Endodermal cell (in vitro differentiated cells): ENCODE measurements around the gene OBP2A. TPM values are rescaled to one million over a fixed set of nuclear protein-coding genes. Genes with fewer than 3 reads are reported as not detected.

Source experiments
- DNase-seq: peaks from one replicate; pipeline ENCODE4 v3.0.0-alpha.2; 2017
- H3K27ac ChIP-seq: 2 replicates; pipeline ENCODE4 v1.5.1; 2013; ENCODE audit warnings: mild to moderate bottlenecking, low read depth, low read length, moderate library complexity
- H3K27me3 ChIP-seq: 2 replicates; pipeline ENCODE4 v1.6.1; 2013; ENCODE audit warnings: mild to moderate bottlenecking, low read length, moderate library complexity; ENCODE audit not compliant: insufficient read depth, control insufficient read depth, poor library complexity, severe bottlenecking
- H3K36me3 ChIP-seq: 2 replicates; pipeline ENCODE4 v1.7.0; 2013; ENCODE audit warnings: mild to moderate bottlenecking, low read length, moderate library complexity; ENCODE audit not compliant: control insufficient read depth, insufficient read depth
- H3K4me1 ChIP-seq: one replicate; pipeline ENCODE4 v1.7.0; 2013; ENCODE audit warnings: low read length; ENCODE audit not compliant: control insufficient read depth, insufficient read depth
- H3K4me3 ChIP-seq: 2 replicates; pipeline ENCODE4 v1.5.1; 2013; ENCODE audit warnings: mild to moderate bottlenecking, low read length, moderate library complexity
- H3K9ac ChIP-seq: 2 replicates; pipeline ENCODE4 v1.6.1; 2013; ENCODE audit warnings: mild to moderate bottlenecking, low read length, moderate library complexity; ENCODE audit not compliant: poor library complexity, severe bottlenecking; ENCODE audit errors: extremely low read depth
- H3K9me3 ChIP-seq: 2 replicates; pipeline ENCODE4 v1.6.1; 2013; ENCODE audit warnings: mild to moderate bottlenecking, low read length, moderate library complexity; ENCODE audit not compliant: control insufficient read depth
- H3K27ac Mint-ChIP-seq: 2 replicates; pipeline ENCODE4 v1.8.0; 2020; ENCODE audit warnings: mixed read lengths
- H3K27me3 Mint-ChIP-seq: 2 replicates; pipeline ENCODE4 v1.8.0; 2021; ENCODE audit warnings: mild to moderate bottlenecking, mixed read lengths; ENCODE audit not compliant: insufficient read depth
- H3K36me3 Mint-ChIP-seq: 2 replicates; pipeline ENCODE4 v1.8.0; 2020; ENCODE audit warnings: low read depth, mixed read lengths
- H3K4me1 Mint-ChIP-seq: 2 replicates; pipeline ENCODE4 v1.8.0; 2020; ENCODE audit warnings: mixed read lengths
- H3K4me3 Mint-ChIP-seq: 2 replicates; pipeline ENCODE4 v1.8.0; 2020; ENCODE audit warnings: mild to moderate bottlenecking, moderate library complexity, mixed read lengths
- H3K9me3 Mint-ChIP-seq: 2 replicates; pipeline ENCODE4 v1.8.0; 2020; ENCODE audit warnings: mild to moderate bottlenecking, mixed read lengths
- WGBS, 2 experiments: methylation state at CpG; one replicate each; pipeline versions ENCODE4 v1.1.5 to v1.1.7; 2013; ENCODE audit warnings: missing lambda C conversion rate in 2 of 2, mixed read lengths in 1 of 2; ENCODE audit not compliant: insufficient coverage in 1 of 2, insufficient read length in 1 of 2; 5-methylcytosine and 5-hydroxymethylcytosine counted together
- total RNA-seq, 2 donors: library from RNA; stranded (reverse); fragmentation: NEBNext Ultra II Directional in 1 of 2; extraction: Animal tissue kit (Norgen Biotek cat#: 25700) in 1 of 2; gene quantifications; 2 replicates in 1 of 2; 3 replicates in 1 of 2; pipeline ENCODE4 v1.2.1, GENCODE V29; 2021
- TF ChIP-seq, protein P1 (sequence below): fragments of 200-600 bp; sonication (generic); conservative IDR thresholded peaks from 2 replicates; pipeline ENCODE4 v1.5.0; 2021; ENCODE audit warnings: antibody characterized with exemption, mild to moderate bottlenecking

The OBP2A gene
- total RNA-seq, 2 donors from 2014 or later, result not detected

- Histone ChIP-seq H3K4me3 (peak overlapping the region; percentile 84), H3K9me3 (no peaks in the 10 kb centered on the region), H3K4me1 (peaks cover 7% of the 10 kb centered on the region), H3K36me3 (peaks cover 37% of the 10 kb centered on the region), H3K27me3 (no peaks in the 10 kb centered on the region), H3K27ac (no peak overlapping the region), H3K9ac (no peak overlapping the region)
- H3K4me1 Mint-ChIP-seq, result peaks cover 8% of the 10 kb centered on the region
- peaks cover 26% of the 10 kb centered on the region for H3K36me3 Mint-ChIP-seq
- TF ChIP-seq, protein P1, sequence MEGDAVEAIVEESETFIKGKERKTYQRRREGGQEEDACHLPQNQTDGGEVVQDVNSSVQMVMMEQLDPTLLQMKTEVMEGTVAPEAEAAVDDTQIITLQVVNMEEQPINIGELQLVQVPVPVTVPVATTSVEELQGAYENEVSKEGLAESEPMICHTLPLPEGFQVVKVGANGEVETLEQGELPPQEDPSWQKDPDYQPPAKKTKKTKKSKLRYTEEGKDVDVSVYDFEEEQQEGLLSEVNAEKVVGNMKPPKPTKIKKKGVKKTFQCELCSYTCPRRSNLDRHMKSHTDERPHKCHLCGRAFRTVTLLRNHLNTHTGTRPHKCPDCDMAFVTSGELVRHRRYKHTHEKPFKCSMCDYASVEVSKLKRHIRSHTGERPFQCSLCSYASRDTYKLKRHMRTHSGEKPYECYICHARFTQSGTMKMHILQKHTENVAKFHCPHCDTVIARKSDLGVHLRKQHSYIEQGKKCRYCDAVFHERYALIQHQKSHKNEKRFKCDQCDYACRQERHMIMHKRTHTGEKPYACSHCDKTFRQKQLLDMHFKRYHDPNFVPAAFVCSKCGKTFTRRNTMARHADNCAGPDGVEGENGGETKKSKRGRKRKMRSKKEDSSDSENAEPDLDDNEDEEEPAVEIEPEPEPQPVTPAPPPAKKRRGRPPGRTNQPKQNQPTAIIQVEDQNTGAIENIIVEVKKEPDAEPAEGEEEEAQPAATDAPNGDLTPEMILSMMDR, result no peak
- H3K4me3 Mint-ChIP-seq, result peak overlapping the region; percentile 83
- no peak for DNase-seq
- H3K27ac Mint-ChIP-seq, result no peak overlapping the region
- H3K27me3 Mint-ChIP-seq, result peaks cover 7% of the 10 kb centered on the region
- 93 to 94% methylated on average over 7 to 15 of the region's 15 CpGs for WGBS, 2 experiments
- H3K9me3 Mint-ChIP-seq, result no peaks in the 10 kb centered on the region
Measured at GRCh38 chr9:135502168-135502872, 43.6 kb upstream of the OBP2A start.

- no peaks in the 10 kb centered on the region for H3K27me3 ChIP-seq
- Mint-ChIP-seq H3K27ac (no peak overlapping the region), H3K36me3 (peaks cover 26% of the 10 kb centered on the region), H3K27me3 (peaks cover 7% of the 10 kb centered on the region), H3K9me3 (no peaks in the 10 kb centered on the region), H3K4me1 (peaks cover 8% of the 10 kb centered on the region), H3K4me3 (no peak overlapping the region)
- H3K9ac ChIP-seq, result no peak overlapping the region
- DNase-seq, result no peak
- TF ChIP-seq, protein P1, result no peak
- H3K27ac ChIP-seq, result no peak overlapping the region
- peaks cover 7% of the 10 kb centered on the region for H3K4me1 ChIP-seq
- H3K4me3 ChIP-seq, result no peak overlapping the region
- 95% methylated on average over 13 to 16 of the region's 16 CpGs for WGBS, 2 experiments
- no peaks in the 10 kb centered on the region for H3K9me3 ChIP-seq
- H3K36me3 ChIP-seq, result peaks cover 37% of the 10 kb centered on the region
Measured at GRCh38 chr9:135502873-135503321, 43.0 kb upstream of the OBP2A start.

DNA sequence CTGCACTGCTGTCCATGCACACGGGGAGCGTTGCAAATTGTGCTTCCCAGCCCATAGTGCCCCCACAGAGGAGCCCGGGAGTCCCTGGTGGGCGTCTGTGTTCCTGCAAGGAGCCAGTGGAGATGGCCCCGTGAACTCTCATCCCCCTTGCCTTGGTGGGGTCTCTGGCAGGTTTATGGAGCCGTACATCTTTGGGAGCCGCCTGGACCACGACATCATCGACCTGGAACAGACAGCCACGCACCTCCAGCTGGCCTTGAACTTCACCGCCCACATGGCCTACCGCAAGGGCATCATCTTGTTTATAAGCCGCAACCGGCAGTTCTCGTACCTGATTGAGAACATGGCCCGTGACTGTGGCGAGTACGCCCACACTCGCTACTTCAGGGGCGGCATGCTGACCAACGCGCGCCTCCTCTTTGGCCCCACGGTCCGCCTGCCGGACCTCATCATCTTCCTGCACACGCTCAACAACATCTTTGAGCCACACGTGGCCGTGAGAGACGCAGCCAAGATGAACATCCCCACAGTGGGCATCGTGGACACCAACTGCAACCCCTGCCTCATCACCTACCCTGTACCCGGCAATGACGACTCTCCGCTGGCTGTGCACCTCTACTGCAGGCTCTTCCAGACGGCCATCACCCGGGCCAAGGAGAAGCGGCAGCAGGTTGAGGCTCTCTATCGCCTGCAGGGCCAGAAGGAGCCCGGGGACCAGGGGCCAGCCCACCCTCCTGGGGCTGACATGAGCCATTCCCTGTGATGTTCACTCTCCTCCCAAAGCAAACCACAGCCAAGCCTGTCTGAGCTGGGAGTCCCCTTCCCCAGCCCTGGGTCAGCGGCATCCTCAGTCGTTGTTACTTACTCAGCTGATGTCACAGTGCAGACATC is 42.3 kb upstream of the OBP2A start:
- Histone ChIP-seq H3K36me3 (peaks cover 37% of the 10 kb centered on the region), H3K4me1 (peaks cover 7% of the 10 kb centered on the region), H3K9ac (no peak overlapping the region), H3K27me3 (no peaks in the 10 kb centered on the region), H3K9me3 (no peaks in the 10 kb centered on the region), H3K4me3 (no peak overlapping the region), H3K27ac (no peak overlapping the region)
- H3K27me3 Mint-ChIP-seq, result peaks cover 6% of the 10 kb centered on the region
- H3K9me3 Mint-ChIP-seq, result no peaks in the 10 kb centered on the region
- H3K36me3 Mint-ChIP-seq, result peaks cover 26% of the 10 kb centered on the region
- DNase-seq, result no peak
- WGBS, 2 experiments, result 95 to 97% methylated on average over 33 to 41 of the region's 41 CpGs
- H3K27ac Mint-ChIP-seq, result no peak overlapping the region
- peaks cover 8% of the 10 kb centered on the region for H3K4me1 Mint-ChIP-seq
- TF ChIP-seq, protein P1, result no peak
- H3K4me3 Mint-ChIP-seq, result no peak overlapping the region
